Measurements from ENCODE around the gene FAM181B. TPM values are rescaled to one million over a fixed set of nuclear protein-coding genes. Genes with fewer than 3 reads are reported as not detected.

Gene FAM181B
- total RNA-seq, 4 donors from 2014 or later: 0.15 to 0.59 (median 0.24) TPM

GRCh38 chr11:82771781-82772180, 38.1 kb upstream of the FAM181B start:
- DNase-seq (ENCODE audit: low spot score in 2 of 2): no peak
- intact Hi-C loops (cut with DNase I; ENCODE audit: low total_unique reads): no loop called here
- TF ChIP-seq POLR2A (IDR thresholded peaks at IDR 0.05): no peak
- TF ChIP-seq CTCF (IDR thresholded peaks at IDR 0.05): no peak
- H3K4me3 ChIP-seq (ENCODE audit: low read depth, poor library complexity, severe bottlenecking): no peak overlapping the region
- 52 to 56% methylated on average over 4 of the region's 4 CpGs for WGBS, 2 donors

GRCh38 chr11:82767123-82767522, 33.5 kb upstream of the FAM181B start:
- DNase-seq (ENCODE audit: low spot score in 2 of 2): no peak
- intact Hi-C loops (cut with DNase I; ENCODE audit: low total_unique reads): no loop called here
- no peak overlapping the region for H3K4me3 ChIP-seq (ENCODE audit: low read depth, poor library complexity, severe bottlenecking)
- TF ChIP-seq POLR2A (IDR thresholded peaks at IDR 0.05) (no peak), CTCF (IDR thresholded peaks at IDR 0.05) (no peak)
- 38 to 48% methylated on average over 1 of the region's 1 CpG for WGBS, 2 donors

GRCh38 chr11:82765466-82766034, 31.9 kb upstream of the FAM181B start:
- H3K4me3 ChIP-seq (ENCODE audit: low read depth, poor library complexity, severe bottlenecking): no peak overlapping the region
- 70 to 73% methylated on average over 11 of the region's 11 CpGs for WGBS, 2 donors
- DNase-seq (ENCODE audit: low spot score in 2 of 2): no peak
- no peak for TF ChIP-seq CTCF (IDR thresholded peaks at IDR 0.05)
- TF ChIP-seq POLR2A (IDR thresholded peaks at IDR 0.05): no peak
- intact Hi-C loops (cut with DNase I; ENCODE audit: low total_unique reads): no loop called here

GRCh38 chr11:82763167-82763566, 29.5 kb upstream of the FAM181B start:
- TF ChIP-seq CTCF (IDR thresholded peaks at IDR 0.05): no peak
- no peak for TF ChIP-seq POLR2A (IDR thresholded peaks at IDR 0.05)
- intact Hi-C loops (cut with DNase I; ENCODE audit: low total_unique reads): no loop called here
- H3K4me3 ChIP-seq (ENCODE audit: low read depth, poor library complexity, severe bottlenecking): no peak overlapping the region
- no peak for DNase-seq (ENCODE audit: low spot score in 2 of 2)
- WGBS, 2 donors: 74 to 83% methylated on average over 1 of the region's 1 CpG

GRCh38 chr11:82759649-82760048, 26.0 kb upstream of the FAM181B start:
- intact Hi-C loops (cut with DNase I; ENCODE audit: low total_unique reads): no loop called here
- no peak for DNase-seq (ENCODE audit: low spot score in 2 of 2)
- TF ChIP-seq CTCF (IDR thresholded peaks at IDR 0.05) (no peak), POLR2A (IDR thresholded peaks at IDR 0.05) (no peak)
- 85 to 90% methylated on average over 3 of the region's 3 CpGs for WGBS, 2 donors
- no peak overlapping the region for H3K4me3 ChIP-seq (ENCODE audit: low read depth, poor library complexity, severe bottlenecking)

Data from lower leg skin (tissue), 4 donors.